Measurements from ENCODE around the gene LRP11. TPM values are rescaled to one million over a fixed set of nuclear protein-coding genes. Genes with fewer than 3 reads are reported as not detected.

LRP11 gene
- total RNA-seq, 1 experiment from 2014 or later = 14.8 TPM

- Histone ChIP-seq H3K14ac (ENCODE audit: insufficient read depth, low read length) (no peak overlapping the region), H2BK120ac (ENCODE audit: low read depth, low read length, poor library complexity, severe bottlenecking) (no peak overlapping the region), H3K18ac (ENCODE audit: insufficient read length, low read depth, low read length) (no peak overlapping the region), H3K4ac (ENCODE audit: low read depth, low read length) (no peak overlapping the region), H4K91ac (ENCODE audit: insufficient read length, low read depth, low read length) (no peak overlapping the region), H2BK20ac (ENCODE audit: low read depth, low read length, poor library complexity, severe bottlenecking) (no peak overlapping the region), H3K23me2 (ENCODE audit: insufficient read length, low read depth, low read length, poor library complexity, severe bottlenecking) (no peaks in the 10 kb centered on the region), H3K27me3 (ENCODE audit: insufficient read depth, low read length) (no peaks in the 10 kb centered on the region), H3K79me1 (ENCODE audit: insufficient read depth, low read depth, low read length, poor library complexity, severe bottlenecking) (no peaks in the 10 kb centered on the region), H4K20me1 (ENCODE audit: control insufficient read depth, insufficient read depth, insufficient read length) (no peaks in the 10 kb centered on the region), H3K56ac (ENCODE audit: insufficient read length, low read depth, low read length) (no peak overlapping the region), H3K23ac (ENCODE audit: insufficient read length, low read depth, low read length) (no peak overlapping the region), H3K9ac (ENCODE audit: extremely low read depth, insufficient read length, low read length) (no peak overlapping the region), H3K4me1 (ENCODE audit: insufficient read depth, low read length) (no peaks in the 10 kb centered on the region), H3K27ac (ENCODE audit: insufficient read length, low read depth, low read length) (no peak overlapping the region), H2BK12ac (ENCODE audit: insufficient read length, low read depth, low read length) (no peak overlapping the region), H3T11ph (ENCODE audit: low read length) (no peak overlapping the region), H3K79me2 (ENCODE audit: insufficient read depth, low read length) (no peaks in the 10 kb centered on the region), H4K5ac (ENCODE audit: insufficient read length, low read depth, low read length) (no peak overlapping the region), H2AFZ (ENCODE audit: low read length) (no peak overlapping the region), H2AK5ac (ENCODE audit: insufficient read length, low read length) (no peak overlapping the region), H4K8ac (replicated peaks; ENCODE audit: insufficient read length, low read depth, low read length) (no peak overlapping the region), H3K4me2 (ENCODE audit: insufficient read depth, insufficient read length, low read length) (no peak overlapping the region), H3K9me3 (ENCODE audit: control insufficient read depth, low read depth, low read length) (no peaks in the 10 kb centered on the region), H2BK5ac (ENCODE audit: insufficient read length, low read length) (no peak overlapping the region), H2BK15ac (ENCODE audit: low read depth, low read length) (no peak overlapping the region)
- Mint-ChIP-seq H3K4me1 (peaks cover 2 to 6% of the 10 kb centered on the region in 2 experiments; a peak in 2 of 4 replicates), H3K27ac (no peak overlapping the region), H3K36me3 (ENCODE audit: insufficient read depth in 1 of 3, low read depth in 3 of 3) (no peaks in the 10 kb centered on the region), H3K4me3 (no peak overlapping the region), H3K27me3 (ENCODE audit: low read depth) (peaks cover 52% of the 10 kb centered on the region), H3K9me3 (no peaks in the 10 kb centered on the region)
- DNase-seq = no peak
- WGBS (ENCODE audit: extremely low coverage, insufficient read length, low lambda C conversion rate) = no CpG with 5 or more reads among the region's 3 CpGs
- TF ChIP-seq CTCF (conservative IDR thresholded peaks at IDR 0.05) = no peak
Measured at GRCh38 chr6:149887343-149887742, 23.2 kb upstream of the LRP11 start.

Data from H9 (cell line).